NCI-H226 (cell line): ENCODE measurements around the gene USP4.

Source experiments
- DNase-seq: peaks from one replicate; pipeline ENCODE4 v3.0.0-alpha.2; 2015

Gene USP4

DNA sequence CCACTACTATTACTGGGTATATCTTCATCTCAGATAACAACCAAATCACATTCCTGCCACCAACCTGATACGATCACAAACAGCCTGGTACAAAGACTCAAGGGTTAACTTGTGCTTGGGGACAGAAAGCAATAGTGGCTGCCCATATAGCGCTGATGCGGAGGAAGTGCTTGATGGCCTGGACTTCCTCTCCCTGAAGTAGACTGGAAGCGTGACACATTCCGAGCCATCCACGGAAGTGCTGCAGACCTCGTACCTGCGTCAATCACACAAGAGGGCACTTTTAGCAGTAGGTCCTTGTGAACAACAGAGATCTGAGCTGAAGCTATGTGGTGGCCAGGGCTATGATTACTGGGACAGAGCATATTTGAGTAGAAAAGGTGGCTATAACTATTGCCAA, 45.5 kb downstream of the USP4 start:
- no peak for DNase-seq

DNA sequence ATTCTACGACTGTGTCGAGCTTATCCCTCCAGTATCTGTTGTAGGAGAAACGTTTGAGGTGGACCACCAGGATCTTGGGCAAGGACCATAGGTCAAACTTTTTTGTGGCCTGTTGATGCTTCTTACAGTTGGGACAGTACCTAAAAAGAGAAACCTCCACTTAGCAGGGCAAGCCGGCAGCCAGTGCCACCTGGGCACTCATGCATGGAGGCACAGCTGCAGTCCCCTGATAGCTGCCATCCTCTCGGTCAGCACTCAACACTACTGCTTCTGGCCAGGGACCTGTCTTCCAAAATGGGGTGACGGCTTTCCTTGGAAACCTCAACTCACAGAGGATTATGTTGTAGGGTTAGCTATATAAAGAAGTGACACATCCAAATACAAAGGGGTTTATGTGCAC, 55.9 kb downstream of the USP4 start:
- no peak for DNase-seq

DNA sequence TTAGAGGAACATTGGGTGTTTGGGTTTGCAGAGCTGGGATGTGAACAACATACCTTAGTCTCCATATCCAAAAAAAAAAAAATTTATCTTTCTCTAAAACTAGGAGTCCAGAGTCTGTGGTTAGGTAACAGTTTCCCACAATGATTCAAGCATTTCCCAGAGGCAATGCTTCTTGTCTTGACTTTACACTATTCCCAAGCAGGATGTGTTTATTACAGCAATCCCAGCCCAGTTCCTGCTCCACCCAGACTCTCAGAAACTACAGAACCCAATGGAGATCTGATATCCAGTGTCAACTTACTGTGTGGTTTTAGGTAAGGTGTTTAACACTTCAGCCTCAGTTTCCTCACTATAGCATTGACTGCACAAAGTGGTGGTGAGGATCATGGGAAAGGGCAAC, 60.5 kb downstream of the USP4 start:
- DNase-seq = peak; percentile 29

DNA sequence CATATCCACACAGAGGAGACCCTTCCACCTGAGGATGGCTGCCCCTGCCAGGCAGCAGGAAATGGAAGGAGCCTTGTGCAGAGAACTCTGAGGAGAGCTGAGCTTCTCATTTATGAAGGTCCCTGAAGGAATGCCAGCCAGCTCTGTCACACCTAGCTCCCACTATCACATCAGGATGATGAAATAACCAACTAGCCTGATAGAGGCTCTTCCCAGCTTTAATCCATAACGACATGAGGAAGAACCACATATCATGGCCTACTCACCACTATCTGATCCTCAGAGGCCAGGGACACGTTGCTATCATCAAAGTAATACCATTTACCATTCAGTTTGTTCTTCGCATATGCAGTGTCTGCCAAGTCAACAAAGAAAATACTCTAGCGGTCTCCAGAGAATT, 61.3 kb downstream of the USP4 start:
- no peak for DNase-seq

DNA sequence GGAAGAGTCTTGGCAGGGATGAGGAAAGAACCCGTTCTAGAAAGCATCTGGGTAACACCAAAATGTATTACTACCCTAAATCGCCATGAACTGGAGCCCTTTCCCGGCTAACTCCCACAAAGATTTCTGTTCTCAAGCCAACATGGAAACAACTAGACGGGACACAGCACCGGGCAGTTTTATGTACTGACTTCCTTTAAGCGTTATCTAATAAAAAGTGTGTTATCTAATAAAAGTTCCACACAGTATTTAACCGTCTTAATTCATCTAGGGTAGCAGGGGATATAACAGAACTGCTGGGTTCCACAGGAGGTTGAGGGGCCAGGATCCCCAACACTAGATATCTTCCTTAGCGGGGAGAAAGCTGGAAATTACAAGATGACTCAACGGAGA, 62.5 kb downstream of the USP4 start:
- DNase-seq = no peak

DNA sequence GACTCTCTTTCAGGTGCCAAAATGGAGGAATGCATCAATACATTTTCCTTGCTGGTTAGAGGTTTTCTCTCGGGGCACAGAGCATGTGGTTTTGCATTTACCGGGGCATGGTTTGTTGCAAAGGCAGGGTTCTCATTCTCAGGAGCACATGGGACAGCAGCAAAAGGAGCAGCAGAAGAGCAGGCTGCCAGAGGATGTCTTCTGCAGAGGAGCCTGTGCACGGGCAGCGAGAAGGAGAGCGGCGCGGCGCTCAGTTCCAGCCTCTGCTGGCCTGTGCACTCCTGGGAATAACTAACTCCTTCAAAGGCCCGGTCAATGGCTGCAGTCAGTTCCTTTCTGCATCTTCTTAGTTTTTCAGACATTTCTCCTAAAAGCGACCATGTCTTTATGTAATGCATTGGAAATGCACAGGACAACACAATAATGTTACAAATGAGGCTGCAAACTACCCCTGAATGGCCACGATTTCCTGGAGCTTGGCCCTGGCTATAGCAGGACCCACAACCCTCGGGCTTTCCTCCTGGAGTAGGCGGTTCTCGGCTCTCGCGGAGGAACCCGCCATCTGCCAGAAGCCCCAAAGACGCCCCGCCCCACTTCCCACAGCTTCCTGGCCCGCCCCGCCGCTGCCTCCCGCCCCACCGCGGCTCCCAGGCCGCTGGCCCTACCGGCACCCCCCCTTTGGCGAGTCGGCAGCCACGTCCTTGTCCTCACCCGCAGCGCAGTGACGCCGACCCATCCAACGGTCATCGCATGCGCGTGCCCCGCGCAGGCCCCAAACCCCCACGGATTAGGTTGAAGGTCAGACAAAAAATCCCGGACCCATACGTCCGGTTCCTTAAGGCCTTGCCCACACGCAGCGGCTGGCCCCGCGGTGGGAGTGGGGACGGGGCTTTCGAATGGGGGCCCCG, 63.1 kb downstream of the USP4 start, which contains the start of gene C3orf62:
C3orf62 (minus strand) TSS at position 758 of the 908 bp plus-strand sequence; CDS start at position 398, 360 bp downstream.
- no peak for DNase-seq

DNA sequence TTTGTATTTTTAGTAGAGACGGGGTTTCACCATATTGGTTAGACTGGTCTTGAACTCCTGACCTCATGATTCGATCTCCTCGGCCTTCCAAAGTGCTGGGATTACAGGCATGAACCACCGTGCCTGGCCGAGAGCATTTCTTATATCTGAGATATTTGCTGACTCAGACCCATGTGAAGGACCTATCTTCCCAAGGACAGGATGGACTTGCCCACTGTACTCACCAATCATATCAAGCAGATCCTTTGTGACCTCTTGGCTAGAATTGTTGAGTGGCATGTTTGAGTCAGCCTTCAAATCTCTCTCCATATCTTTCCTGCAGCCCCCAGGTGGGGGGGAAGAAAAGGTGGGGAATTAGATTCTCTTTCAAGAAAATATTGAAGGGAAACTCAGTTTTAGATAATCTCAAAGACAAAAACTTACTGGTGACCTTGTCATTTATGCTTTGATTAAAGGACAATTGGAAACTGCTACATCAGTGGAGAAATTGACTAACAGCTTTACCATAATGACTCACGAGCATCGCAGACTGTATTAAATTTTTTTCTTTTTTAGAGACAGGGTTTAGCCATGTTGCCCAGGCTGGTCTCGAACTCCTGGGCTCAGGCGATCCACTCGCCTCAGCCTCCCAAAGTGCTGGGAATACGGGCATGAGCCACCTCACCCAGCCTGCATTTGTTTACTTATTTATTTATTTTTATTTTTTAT, 65.9 kb downstream of the USP4 start:
- DNase-seq = peak; percentile 40

DNA sequence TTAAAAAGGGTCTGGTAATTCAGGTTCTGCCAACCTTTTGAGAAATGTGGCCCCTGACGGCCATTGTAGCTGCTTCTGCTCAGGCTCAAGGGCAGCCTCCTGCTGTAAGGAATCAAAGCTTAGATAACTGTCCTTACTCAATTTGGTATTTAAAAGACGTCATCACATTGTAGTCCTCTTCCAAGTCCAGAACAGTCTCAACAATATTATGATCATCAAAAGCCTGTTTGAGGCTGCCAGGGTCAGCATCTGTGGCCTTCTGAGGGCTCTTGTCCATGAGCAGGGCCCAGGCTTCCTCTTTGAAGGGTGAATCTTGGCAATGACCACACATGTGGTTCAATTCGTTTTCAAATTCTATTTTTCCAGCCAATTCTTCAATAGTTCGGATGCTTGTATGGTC, 68.8 kb downstream of the USP4 start:
- DNase-seq = no peak

DNA sequence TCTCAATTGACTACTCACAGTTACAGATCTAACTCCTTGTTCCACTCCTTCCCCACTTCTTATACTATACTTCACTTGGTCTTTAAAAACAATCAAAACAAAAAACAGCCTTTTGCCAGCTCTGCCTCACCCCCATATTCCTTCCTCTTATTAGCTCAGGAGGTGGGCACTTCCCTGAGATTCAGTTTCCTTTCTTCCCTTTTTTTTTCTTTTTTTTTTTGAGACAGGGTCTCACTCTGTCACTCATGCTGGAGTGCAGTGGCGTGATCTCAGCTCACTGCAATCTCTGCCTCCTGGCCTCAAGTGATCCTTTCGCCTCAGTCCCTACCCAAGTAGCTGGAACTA, 69.7 kb downstream of the USP4 start:
- DNase-seq = no peak

DNA sequence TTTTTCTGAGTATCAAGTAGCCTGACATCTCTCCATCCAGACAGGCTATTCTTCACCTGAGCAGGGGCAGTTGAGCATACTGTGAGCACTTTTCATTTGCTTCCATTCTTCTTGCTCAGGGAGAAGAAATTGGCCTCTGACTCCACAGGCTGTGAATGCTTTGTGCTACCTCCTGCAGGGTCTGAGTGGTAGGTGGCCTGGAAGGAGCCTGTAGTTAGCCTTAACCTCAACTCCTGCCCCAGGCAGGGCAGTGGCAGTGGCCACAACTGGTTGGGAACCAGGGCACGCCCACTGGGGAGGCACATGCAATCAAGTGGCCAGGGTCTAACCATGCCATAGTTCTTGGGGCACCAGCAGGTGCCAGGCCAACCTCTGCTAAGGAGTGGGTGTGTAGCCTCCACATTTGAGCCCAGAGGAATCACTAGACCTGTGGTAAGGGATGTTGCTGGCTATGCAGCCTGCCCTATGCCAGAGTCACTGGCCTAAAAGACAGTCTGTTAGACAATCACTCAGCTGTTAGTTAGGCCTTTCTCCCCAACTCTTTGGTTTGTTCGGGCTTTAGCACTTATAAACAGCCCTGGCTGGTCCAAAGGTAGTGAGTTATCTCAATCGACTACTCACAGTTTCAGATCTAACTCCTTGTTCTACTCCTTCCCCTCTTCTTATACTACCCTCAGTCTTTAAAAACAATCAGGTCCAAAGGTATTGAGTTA, 70.3 kb downstream of the USP4 start:
- no peak for DNase-seq

DNA sequence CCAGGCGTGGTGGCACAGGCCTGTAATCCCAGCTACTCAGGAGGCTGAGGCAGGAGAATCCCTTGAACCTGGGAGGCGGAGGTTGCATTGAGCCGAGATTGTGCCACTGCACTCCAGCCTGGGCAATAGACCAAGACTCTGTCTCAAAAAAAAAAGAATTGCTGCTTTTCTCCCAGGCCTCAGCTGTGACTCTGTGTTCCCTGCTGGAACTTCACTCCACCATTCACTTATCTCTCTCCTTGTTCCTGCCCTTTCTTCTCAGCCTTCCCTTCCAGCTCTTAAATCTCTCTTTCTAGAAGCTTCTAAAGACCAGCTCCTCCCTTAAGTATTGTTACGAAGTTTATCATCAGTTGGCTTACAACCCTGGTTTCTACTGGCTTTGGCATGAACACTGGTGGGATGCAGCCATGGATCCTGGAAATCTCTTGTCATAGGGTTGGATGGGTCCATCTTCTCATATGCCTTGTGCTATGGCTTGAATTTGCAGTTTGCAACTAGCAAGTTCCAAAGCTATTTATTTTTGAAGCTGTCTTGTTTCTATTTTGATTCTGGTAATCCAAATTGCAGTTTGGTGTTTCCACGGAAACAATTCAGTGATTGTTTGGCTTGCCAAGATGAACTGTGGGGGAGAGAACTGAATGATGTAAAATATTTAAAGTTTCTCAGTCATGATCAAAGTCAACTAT, 73.3 kb downstream of the USP4 start:
- no peak for DNase-seq

DNA sequence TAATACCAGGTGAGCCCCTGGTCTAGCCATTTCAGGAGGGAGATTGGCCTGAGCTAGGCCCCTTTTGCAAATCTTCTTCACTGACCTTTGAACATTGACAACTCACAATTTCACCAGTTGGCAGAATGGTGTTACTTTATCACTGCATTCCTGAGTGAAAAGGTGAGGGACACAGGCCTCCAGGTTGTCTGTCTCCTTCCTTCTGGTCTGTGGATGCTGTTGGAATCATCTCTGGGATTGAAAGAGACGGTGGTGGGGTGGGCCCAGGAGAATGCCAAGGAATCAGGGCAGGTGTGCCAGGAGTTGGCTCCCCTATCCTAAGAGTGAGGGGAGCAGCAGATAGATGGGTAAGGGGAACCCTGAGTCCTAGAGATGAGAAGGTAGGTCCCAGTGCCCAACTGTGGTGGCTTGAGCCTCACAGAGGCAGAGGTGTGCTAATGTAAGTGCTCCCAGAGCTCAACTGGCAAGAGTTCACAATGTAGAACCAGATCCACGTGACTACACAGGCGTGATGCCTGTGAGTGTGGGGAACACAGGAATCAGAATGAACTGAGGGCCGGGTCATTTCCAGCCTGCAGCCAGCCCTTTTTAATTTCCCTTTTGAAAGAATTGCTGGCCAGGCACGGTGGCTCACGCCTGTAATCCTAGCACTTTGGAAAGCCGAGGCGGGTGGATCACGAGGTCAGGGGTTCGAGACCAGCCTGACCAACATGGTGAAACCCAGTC, 74.0 kb downstream of the USP4 start:
- DNase-seq = no peak

DNA sequence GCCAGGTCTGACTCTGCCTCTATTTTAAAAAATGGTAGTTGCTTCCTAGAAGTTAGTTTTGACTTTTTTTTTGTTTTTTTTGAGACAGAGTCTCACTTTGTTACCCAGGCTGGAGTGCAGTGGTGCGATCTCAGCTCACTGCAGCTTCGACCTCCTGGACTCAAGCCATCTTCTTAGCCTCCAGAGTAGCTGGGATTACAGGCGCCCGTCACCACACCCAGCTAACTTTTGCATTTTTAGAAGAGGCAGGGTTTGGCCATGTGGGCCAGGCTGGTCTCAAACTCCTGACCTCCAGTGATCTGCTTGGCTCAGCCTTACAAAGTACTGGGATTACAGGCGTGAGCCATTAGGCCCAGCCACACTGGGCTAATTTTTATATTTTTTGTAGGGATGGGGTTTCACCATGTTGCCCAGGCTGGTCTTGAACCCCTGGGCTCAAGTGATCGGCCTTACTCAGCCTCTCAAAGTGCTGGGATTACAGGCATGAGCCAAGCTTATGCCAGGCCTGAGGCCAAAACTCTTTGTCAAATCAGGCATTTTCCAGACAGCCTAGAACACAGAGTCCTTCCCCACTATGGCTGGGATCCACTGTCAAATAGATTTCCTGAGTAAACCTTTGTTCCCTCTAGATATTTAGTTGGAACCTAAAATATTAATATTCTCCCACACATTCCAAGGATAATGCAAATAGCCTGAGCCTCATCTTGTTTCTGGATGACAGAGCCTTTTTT, 76.5 kb downstream of the USP4 start:
- no peak for DNase-seq

DNA sequence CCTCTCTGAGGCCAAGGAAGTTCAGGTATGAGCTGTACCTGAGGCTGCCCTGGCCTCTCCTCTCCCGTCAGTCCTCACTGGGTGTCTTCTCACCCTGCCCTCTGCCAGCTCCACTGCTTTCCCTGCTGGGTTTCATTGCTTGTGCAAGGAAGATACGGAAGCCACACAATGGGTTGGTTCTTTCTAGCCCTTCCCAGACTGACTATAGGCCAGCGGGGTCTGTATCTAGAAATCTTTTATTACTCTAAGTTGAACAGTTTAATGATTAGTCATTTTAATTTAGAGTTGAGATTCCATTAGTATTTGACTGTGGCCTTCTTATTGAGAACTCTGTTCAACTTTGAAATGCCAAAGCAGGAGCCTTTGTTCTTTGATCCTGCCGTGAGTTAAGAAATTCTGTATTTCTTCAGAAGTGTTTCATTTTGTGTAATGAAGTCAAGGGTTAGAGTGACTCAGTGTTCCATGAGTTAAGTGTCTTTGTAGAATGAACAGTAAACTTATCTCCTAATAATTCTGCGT, 79.0 kb downstream of the USP4 start:
- no peak for DNase-seq

DNA sequence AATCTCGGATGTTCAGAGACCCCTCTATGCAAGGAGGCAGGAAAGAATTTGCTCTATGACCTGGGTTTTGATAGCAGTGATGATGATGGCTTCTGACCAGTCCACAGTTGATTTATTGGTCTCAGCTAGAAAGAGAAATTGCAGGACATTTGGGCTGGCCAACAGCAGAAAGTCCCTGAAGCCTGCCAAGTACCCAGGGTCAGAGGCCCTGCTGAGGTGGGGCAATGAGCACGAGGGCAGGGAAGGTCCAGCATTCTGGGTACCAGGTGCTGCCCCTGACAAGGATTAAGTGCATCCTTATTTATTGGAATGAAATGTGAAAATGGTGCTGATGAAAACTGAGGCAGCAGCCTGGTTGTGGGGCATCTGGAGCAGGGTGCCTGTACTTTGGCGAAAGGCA, 82.7 kb downstream of the USP4 start:
- DNase-seq = no peak

DNA sequence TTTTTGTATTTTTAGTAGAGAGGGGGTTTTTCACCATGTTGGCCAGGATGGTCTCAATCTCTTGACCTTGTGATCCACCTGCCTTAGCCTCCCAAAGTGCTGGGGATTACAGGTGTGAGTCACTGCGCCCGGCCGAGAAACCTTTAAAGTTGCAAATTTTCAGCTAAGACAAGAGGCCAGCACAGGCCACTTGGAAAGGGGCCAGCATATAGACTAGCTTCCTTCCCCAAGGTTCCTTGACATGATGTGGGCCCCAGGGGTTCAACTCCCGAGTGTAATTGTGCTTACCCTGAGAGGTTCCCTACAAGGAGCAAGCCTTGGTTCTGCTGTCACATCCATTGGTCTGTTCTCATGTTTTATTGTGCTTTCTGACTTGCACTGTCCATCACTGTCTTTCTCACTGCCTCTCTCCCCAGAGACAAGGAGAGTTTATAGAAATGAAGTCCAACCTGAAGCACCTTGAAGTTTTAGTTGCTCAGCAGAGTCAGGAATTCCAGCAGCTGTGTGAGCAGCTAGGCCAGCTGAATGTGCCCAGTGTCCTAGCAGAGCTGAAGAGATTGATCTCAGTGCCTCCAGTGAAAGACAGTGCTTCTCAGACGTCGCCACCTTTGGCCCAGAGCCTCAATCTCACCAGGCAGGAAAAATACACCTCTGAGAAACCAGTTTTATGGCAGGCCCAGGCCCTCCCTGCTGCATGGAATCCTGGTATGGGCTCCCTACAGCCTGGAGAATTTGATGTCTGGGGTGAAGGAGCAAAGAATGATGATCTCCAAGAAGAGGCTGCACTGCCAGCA, 83.9 kb downstream of the USP4 start:
- no peak for DNase-seq

DNA sequence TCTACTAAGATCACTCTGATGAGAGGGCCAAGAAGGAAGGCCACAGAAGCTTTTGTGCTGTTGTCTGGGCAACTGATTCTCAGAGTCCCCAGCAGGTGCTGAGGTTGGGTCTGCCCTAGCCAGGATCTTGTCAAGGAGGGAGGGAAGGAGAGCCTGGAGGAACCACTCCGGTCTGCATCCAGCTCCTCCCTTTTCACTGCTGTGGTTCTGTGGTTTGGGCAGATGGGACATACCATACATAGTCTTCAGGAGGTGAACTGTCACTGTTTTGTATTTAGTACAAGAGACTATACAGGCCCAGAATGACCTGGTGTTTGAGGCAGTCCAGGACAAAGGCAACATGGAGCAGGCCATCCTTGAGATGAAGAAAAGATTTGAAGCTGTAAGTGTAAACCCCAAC, 84.7 kb downstream of the USP4 start:
- DNase-seq = no peak

DNA sequence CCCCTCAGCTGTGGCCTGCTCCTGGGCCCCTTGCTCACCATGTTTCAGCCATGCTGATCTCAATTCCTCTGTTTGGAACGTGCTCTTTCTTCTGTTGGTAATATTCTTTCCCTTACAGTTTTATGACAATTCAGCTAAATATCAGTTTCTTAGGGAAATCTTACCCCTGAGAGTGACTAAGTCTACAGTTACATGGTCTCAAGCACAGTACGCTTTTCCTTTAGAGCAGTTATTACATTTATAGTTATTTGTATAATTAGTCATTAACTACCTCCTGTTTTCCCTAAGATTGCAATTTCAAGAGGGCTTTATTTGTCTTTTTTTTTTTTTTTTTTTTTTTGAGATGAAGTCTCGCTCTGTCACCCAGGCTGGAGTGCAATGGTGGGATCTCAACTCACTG, 86.3 kb downstream of the USP4 start:
- no peak for DNase-seq

DNA sequence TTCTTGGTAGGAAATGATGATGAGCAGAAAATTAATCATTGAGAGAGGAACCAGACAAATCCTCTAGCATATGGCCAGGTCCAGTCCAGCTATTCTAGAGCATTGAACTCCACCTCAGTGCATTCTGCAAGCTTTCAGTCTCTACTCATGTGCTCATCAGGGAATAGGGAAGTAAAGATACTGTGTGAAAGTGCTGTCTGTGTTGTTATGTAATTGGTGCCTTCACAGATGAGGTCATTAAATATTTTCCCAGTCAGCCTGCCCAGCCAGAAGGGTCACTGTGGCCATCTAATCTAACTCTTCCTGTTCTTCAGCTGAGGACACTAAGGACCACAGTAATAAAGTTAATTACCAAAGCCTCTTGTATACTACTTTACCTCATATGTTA, 91.0 kb downstream of the USP4 start:
- peak; percentile 45 for DNase-seq

DNA sequence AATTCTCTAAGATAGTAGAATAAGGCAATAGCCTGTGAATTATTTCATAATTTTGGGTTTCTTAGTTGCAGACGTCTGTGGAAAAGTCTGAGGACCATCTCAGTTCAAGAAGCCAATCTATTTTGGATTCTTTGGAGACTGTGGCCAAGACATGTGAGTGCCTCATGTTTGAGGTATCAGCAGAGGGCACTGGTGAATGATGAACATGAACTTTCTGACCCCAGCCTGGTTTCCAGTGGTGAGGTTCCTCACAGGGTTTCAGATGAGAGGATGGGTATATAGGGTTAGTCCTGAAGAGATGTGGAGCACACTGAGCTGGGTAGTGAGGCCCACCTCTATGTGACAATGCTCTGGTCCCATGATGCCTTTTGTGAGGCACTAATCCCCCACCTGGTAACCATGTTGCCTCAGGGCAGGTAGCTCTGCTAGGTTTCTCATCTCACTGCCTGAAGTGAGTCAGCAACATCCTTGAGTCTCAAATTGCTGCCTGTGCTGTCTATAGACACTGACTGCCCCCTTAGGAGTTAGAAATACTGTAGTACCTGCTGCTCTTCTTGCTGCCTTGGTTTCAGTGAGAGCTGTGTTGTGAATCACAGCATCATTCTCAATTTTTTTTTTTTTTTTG, 95.2 kb downstream of the USP4 start:
- DNase-seq = peak; percentile 64
